Thyroid gland (tissue), 4 donors: ENCODE results near the gene PKNOX1.

Experiments
- CTCF ChIP-seq, 6 experiments: fragments of 200-600 bp in 3 of 6; fragments of 450-650 bp in 3 of 6; sonication (generic) in 3 of 6; IDR thresholded peaks; one replicate each; pipeline ENCODE4 v1.5.1; 2016 to 2019; ENCODE audit warnings: antibody characterized with exemption in 6 of 6, mild to moderate bottlenecking in 2 of 6, inconsistent platforms in 1 of 6, moderate library complexity in 1 of 6
- POLR2A ChIP-seq, 2 donors: fragments of 450-650 bp; IDR thresholded peaks; one replicate each; pipeline ENCODE4 v1.6.1; 2017; ENCODE audit warnings: antibody characterized with exemption in 2 of 2, mild to moderate bottlenecking in 2 of 2, moderate library complexity in 1 of 2

GRCh38 chr21:43031121-43031619 is 56.8 kb downstream of the PKNOX1 start:
- TF ChIP-seq POLR2A (IDR thresholded peaks at IDR 0.05) (peak in 1 of 2 donors; percentile 50), CTCF (IDR thresholded peaks at IDR 0.05) (no peak)
